Loucy (cell line): ENCODE data around the gene TMEM117.

Experiments used
- H2AFZ ChIP-seq: fragments of 200-600 bp; sonication (generic); 2 replicates; pipeline ENCODE4 v1.6.0; 2016; ENCODE audit warnings: antibody characterized with exemption, mild to moderate bottlenecking, low read length, moderate library complexity
- H3F3A ChIP-seq: fragments of 200-600 bp; 2 replicates; pipeline ENCODE4 v1.6.0; 2016; ENCODE audit warnings: antibody characterized with exemption, low read depth, mild to moderate bottlenecking
- H3K27me3 ChIP-seq: fragments of 200-600 bp; sonication (generic); 2 replicates; pipeline ENCODE4 v1.6.1; 2014; ENCODE audit warnings: low read length, mild to moderate bottlenecking; ENCODE audit not compliant: insufficient read depth, poor library complexity, severe bottlenecking
- H3K36me3 ChIP-seq: fragments of 200-600 bp; sonication (generic); 2 replicates; pipeline ENCODE4 v1.6.1; 2016; ENCODE audit warnings: low read length; ENCODE audit not compliant: insufficient read depth
- H3K4me1 ChIP-seq: fragments of 200-600 bp; sonication (generic); 2 replicates; pipeline ENCODE4 v1.5.1; 2014; ENCODE audit warnings: low read length, mild to moderate bottlenecking; ENCODE audit not compliant: insufficient read depth, poor library complexity, severe bottlenecking
- H3K4me2 ChIP-seq: fragments of 200-600 bp; sonication (generic); 2 replicates; pipeline ENCODE4 v1.6.0; 2014; ENCODE audit warnings: antibody characterized with exemption, low read length, low read depth, mild to moderate bottlenecking; ENCODE audit not compliant: poor library complexity, severe bottlenecking
- H3K4me3 ChIP-seq: fragments of 200-600 bp; sonication (generic); 2 replicates; pipeline ENCODE4 v1.5.1; 2014; ENCODE audit warnings: low read length, mild to moderate bottlenecking, mixed read lengths; ENCODE audit not compliant: poor library complexity, severe bottlenecking
- H3K79me2 ChIP-seq: fragments of 200-600 bp; sonication (generic); 2 replicates; pipeline ENCODE4 v1.6.1; 2014; ENCODE audit warnings: low read length; ENCODE audit not compliant: insufficient read depth
- H3K9ac ChIP-seq: fragments of 200-600 bp; sonication (generic); 2 replicates; pipeline ENCODE4 v1.6.0; 2014; ENCODE audit warnings: mild to moderate bottlenecking, low read depth, low read length, moderate library complexity; ENCODE audit not compliant: poor library complexity, severe bottlenecking
- H3K9me2 ChIP-seq: fragments of 200-600 bp; sonication (generic); replicated peaks from 2 replicates; pipeline ENCODE4 v1.6.1; 2016; ENCODE audit warnings: low read depth, low read length, mixed read lengths
- H3K9me3 ChIP-seq: fragments of 200-600 bp; sonication (generic); 2 replicates; pipeline ENCODE4 v1.6.1; 2014; ENCODE audit warnings: mild to moderate bottlenecking, antibody characterized with exemption, low read length, low read depth; ENCODE audit not compliant: insufficient read depth
- H4K20me1 ChIP-seq: fragments of 200-600 bp; sonication (generic); 2 replicates; pipeline ENCODE4 v1.6.0; 2014; ENCODE audit warnings: antibody characterized with exemption, low read length, mild to moderate bottlenecking; ENCODE audit not compliant: insufficient read depth, poor library complexity, severe bottlenecking
- CTCF ChIP-seq: fragments of 200-600 bp; sonication (generic); conservative IDR thresholded peaks from 2 replicates; pipeline ENCODE4 v1.5.1; 2014; ENCODE audit warnings: mild to moderate bottlenecking, antibody characterized with exemption, low read length
- EZH2phosphoT487 ChIP-seq: fragments of 200-600 bp; IDR thresholded peaks from 2 replicates; pipeline ENCODE4 v1.6.1; 2018; ENCODE audit warnings: antibody characterized with exemption, mild to moderate bottlenecking, moderate library complexity, borderline replicate concordance

TMEM117 gene

GRCh38 chr12:43872396-43872795 lies 36.5 kb downstream of the TMEM117 start:
- Histone ChIP-seq H3K79me2 (no peaks in the 10 kb centered on the region), H2AFZ (no peak overlapping the region), H3K36me3 (no peaks in the 10 kb centered on the region)

GRCh38 chr12:43878050-43878449 lies 42.2 kb downstream of the TMEM117 start:
- TF ChIP-seq EZH2phosphoT487 (no peak), CTCF (no peak)
- Histone ChIP-seq H3K4me3 (no peak overlapping the region), H3K9me2 (no peaks in the 10 kb centered on the region), H3K27me3 (no peaks in the 10 kb centered on the region), H3K9me3 (no peaks in the 10 kb centered on the region), H2AFZ (no peak overlapping the region), H3K79me2 (no peaks in the 10 kb centered on the region), H4K20me1 (no peaks in the 10 kb centered on the region), H3K9ac (no peak overlapping the region), H3K4me2 (no peak overlapping the region), H3F3A (0 out of 2 replicates have a peak, but pooled peaks cover 2% of the 10 kb centered on the region), H3K36me3 (no peaks in the 10 kb centered on the region), H3K4me1 (peaks cover 3% of the 10 kb centered on the region)

More at GRCh38 chr12:43872396-43872795, 36.5 kb downstream of the TMEM117 start:
- H3K4me1 ChIP-seq, result peaks cover 3% of the 10 kb centered on the region
- no peaks in the 10 kb centered on the region for H3F3A ChIP-seq
- TF ChIP-seq CTCF, result no peak
- TF ChIP-seq EZH2phosphoT487, result no peak
- H3K4me2 ChIP-seq, result no peak overlapping the region
- H3K27me3 ChIP-seq, result no peaks in the 10 kb centered on the region
- H3K9me3 ChIP-seq, result no peaks in the 10 kb centered on the region
- no peak overlapping the region for H3K4me3 ChIP-seq
- no peaks in the 10 kb centered on the region for H3K9me2 ChIP-seq
- H4K20me1 ChIP-seq, result no peaks in the 10 kb centered on the region
- H3K9ac ChIP-seq, result no peak overlapping the region

GRCh38 chr12:43880547-43880946 lies 44.7 kb downstream of the TMEM117 start:
- Histone ChIP-seq H4K20me1 (no peaks in the 10 kb centered on the region), H3K27me3 (no peaks in the 10 kb centered on the region), H3K4me2 (no peak overlapping the region), H3K79me2 (no peaks in the 10 kb centered on the region), H3K9ac (no peak overlapping the region), H3K9me2 (no peaks in the 10 kb centered on the region), H3K36me3 (no peaks in the 10 kb centered on the region), H2AFZ (no peak overlapping the region), H3K4me3 (no peak overlapping the region), H3F3A (0 out of 2 replicates have a peak, but pooled peaks cover 2% of the 10 kb centered on the region), H3K4me1 (peaks cover 3% of the 10 kb centered on the region), H3K9me3 (no peaks in the 10 kb centered on the region)
- TF ChIP-seq CTCF (no peak), EZH2phosphoT487 (no peak)
